Measurements from ENCODE around the gene FOCAD.

FOCAD gene

DNA sequence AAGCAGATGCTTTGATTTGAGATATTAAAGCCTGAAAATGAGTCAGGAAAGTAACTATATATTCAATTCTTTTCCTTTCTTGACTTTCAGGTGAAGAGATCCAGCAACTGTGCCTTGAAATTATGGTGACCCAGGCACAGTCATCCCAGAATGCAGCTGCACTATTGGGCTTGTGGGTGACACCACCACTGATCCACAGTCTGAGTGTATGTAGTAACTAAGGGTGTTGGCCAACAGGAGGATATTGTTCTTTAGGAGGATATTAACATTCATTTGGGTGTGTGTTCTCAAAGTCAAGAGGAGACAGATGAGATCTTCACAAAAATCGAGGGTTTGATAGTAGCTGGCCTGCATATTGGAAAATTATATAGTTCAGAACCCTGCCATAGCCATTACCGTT lies 294.2 kb downstream of the FOCAD start:
- Histone ChIP-seq H3K9ac (no peak overlapping the region), H3K27ac (no peak overlapping the region), H3K4me1 (peaks cover 12% of the 10 kb centered on the region), H3K4me2 (no peak overlapping the region), H3K27me3 (no peaks in the 10 kb centered on the region), H4K20me1 (no peaks in the 10 kb centered on the region), H3K9me3 (no peaks in the 10 kb centered on the region), H3K36me3 (no peaks in the 10 kb centered on the region), H3K4me3 (no peak overlapping the region)
- TF ChIP-seq Cebpa-rat (IDR thresholded peaks at IDR 0.05), result no peak

DNA sequence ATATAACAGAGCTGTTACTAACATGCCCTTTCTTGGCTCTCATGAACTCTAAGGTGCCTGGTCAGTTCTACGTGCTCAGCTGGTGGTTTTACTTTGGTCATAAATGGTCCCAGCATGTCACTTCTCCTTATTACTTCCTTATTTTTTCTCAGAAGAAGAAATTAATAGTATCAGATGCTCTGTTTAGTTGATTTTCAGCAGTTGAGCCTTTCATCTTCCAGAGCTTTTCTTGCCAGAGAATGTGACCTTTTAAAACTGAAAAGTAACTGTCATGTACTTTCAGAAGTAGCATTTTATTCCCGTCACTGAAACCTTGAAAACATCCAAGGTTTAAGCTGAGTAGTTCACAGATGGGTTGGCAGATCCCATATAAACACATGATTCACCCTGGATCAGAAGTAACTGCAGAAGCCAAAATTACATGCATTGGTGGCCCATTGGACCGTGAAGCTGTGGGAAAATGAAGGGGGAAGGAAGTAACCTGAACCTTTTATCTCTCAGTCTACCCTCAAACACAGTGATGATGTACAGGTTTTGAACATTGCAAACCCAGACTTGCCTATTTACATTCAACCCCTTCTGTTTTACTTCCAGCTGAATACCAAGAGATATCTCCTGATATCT lies 296.9 kb downstream of the FOCAD start:
- no peaks in the 10 kb centered on the region for H3K36me3 ChIP-seq
- H3K27ac ChIP-seq, result no peak overlapping the region
- no peak overlapping the region for H3K4me3 ChIP-seq
- peaks cover 12% of the 10 kb centered on the region for H3K4me1 ChIP-seq
- H3K9ac ChIP-seq, result no peak overlapping the region
- TF ChIP-seq Cebpa-rat (IDR thresholded peaks at IDR 0.05), result no peak
- no peaks in the 10 kb centered on the region for H3K27me3 ChIP-seq
- no peaks in the 10 kb centered on the region for H3K9me3 ChIP-seq
- no peaks in the 10 kb centered on the region for H4K20me1 ChIP-seq
- peak overlapping the region; percentile 20 for H3K4me2 ChIP-seq

DNA sequence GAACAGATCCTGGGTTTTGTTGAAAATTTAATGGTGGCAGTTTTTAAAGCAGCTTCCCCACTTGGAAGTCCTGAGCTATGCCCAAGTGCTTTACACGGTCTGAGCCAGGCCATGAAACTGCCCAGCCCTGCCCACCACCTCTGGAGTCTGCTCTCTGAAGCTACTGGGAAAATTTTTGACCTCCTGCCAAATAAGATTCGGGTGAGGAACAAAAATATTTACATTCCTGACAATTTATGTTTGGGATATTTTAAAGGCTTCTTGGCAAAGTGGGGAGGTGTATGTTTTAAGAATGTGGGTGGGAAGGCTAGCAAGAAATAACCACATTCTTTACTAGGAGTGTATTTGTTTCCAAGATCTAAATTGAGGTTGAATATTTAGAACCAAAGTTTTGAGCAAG lies 297.4 kb downstream of the FOCAD start:
- no peak overlapping the region for H3K9ac ChIP-seq
- no peak overlapping the region for H3K27ac ChIP-seq
- H3K9me3 ChIP-seq, result no peaks in the 10 kb centered on the region
- no peaks in the 10 kb centered on the region for H3K27me3 ChIP-seq
- peaks cover 12% of the 10 kb centered on the region for H3K4me1 ChIP-seq
- no peak overlapping the region for H3K4me3 ChIP-seq
- TF ChIP-seq Cebpa-rat (IDR thresholded peaks at IDR 0.05), result no peak
- peak overlapping the region; percentile 20; the same call in 1 of the 2 replicates for H3K4me2 ChIP-seq
- H4K20me1 ChIP-seq, result no peaks in the 10 kb centered on the region
- H3K36me3 ChIP-seq, result no peaks in the 10 kb centered on the region

DNA sequence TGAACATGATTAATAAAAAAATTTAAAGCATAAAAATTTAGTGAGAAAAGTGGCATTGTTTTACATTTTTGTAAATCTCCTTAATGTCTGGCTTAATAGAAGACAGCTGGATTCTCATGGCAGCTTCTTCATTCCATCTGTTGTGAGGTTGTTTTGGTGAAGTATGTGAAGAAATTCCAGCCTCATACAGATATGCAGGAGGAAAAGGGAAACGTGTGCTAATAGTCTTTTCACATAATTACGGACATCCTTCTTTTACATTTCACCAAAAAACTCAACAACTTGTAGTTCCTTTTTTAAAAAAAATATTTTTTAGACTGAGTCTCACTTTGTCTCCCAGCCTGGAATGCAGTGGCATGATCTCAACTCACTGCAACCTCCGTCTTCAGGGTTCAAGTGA lies 300.4 kb downstream of the FOCAD start:
- no peak overlapping the region for H3K4me3 ChIP-seq
- no peak overlapping the region for H3K9ac ChIP-seq
- no peak for TF ChIP-seq Cebpa-rat (IDR thresholded peaks at IDR 0.05)
- H3K9me3 ChIP-seq, result no peaks in the 10 kb centered on the region
- peaks cover 12% of the 10 kb centered on the region for H3K4me1 ChIP-seq
- H3K27me3 ChIP-seq, result no peaks in the 10 kb centered on the region
- H3K27ac ChIP-seq, result no peak overlapping the region
- no peaks in the 10 kb centered on the region for H4K20me1 ChIP-seq
- H3K36me3 ChIP-seq, result no peaks in the 10 kb centered on the region
- no peak overlapping the region for H3K4me2 ChIP-seq

DNA sequence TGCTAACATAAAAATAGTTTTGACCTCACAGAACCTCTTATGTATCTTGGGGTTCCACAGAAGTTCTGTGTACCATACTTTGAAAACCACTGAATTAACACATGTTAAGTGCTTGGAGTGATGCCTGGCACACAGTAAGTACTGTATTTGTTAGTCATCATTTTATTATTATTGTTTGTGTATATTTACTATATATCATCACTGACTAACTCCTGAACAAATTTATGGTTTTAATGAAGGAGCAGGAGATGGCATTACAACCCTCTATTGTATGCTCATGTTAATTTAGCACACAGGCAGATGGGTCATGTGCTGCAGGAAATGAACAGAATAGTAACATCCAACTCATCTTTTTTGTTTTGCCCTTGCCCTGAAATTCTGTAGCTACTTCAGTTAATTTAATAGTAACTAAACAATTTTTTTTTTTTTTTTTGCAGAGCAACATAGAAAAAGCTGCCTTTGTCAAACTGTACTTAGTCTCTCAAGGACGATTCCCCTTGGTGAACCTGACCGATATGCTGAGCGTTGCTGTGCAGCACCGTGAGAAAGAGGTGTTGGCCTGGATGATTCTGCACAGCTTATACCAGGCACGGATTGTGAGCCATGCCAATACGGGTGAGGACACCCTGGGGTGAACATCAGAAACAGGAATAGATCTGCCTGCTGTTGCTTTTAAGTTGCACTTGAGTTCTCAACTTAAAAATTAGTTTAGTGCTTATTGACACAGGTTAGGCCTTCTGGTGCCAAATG lies 302.0 kb downstream of the FOCAD start:
- Histone ChIP-seq H3K4me3 (no peak overlapping the region), H3K27ac (no peak overlapping the region), H3K4me2 (no peak overlapping the region), H4K20me1 (no peaks in the 10 kb centered on the region), H3K9me3 (no peaks in the 10 kb centered on the region), H3K9ac (no peak overlapping the region), H3K27me3 (no peaks in the 10 kb centered on the region), H3K36me3 (peaks cover 10% of the 10 kb centered on the region), H3K4me1 (peaks cover 4% of the 10 kb centered on the region)
- no peak for TF ChIP-seq Cebpa-rat (IDR thresholded peaks at IDR 0.05)

DNA sequence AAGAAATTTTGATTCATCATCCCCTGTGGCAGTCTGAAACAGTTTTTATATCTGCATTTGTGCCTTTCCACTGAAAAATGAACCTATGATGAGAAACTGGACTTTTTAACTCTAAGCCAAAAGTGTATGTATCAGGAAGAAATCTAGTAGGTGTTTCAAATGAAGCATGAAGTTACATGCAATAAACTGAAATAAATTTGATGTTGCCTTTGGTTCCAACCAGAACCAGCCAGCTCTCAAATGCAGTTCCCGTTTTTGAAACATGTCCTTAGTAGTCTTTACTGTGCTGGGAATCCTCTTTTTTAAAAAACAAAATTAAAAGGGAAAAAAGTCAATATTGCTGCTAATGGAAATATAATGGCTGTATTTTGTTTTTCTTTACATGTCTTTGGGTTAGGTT lies 303.5 kb downstream of the FOCAD start:
- Histone ChIP-seq H3K36me3 (peaks cover 10% of the 10 kb centered on the region), H3K4me3 (no peak overlapping the region), H3K9me3 (no peaks in the 10 kb centered on the region), H3K27me3 (no peaks in the 10 kb centered on the region), H3K4me1 (no peaks in the 10 kb centered on the region), H4K20me1 (no peaks in the 10 kb centered on the region), H3K27ac (no peak overlapping the region), H3K4me2 (no peak overlapping the region), H3K9ac (no peak overlapping the region)
- TF ChIP-seq Cebpa-rat (IDR thresholded peaks at IDR 0.05), result no peak

DNA sequence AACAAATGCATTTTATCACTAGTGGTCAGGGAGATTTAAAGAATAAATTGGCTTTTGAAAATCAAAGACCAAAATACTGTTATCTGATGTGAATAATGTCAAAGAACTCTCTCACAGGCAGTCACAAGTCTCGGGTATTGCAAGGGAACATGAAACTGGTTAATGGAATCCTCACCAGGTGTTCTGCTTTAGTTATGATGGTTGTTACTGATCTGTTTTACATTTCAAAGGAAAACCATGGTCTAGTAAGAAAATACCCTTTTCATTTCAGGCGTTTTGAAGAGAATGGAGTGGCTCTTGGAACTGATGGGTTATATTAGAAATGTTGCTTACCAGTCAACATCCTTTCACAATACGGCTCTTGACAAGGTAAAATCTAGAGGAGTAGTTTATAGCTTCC lies 304.0 kb downstream of the FOCAD start:
- TF ChIP-seq Cebpa-rat (IDR thresholded peaks at IDR 0.05), result no peak

DNA sequence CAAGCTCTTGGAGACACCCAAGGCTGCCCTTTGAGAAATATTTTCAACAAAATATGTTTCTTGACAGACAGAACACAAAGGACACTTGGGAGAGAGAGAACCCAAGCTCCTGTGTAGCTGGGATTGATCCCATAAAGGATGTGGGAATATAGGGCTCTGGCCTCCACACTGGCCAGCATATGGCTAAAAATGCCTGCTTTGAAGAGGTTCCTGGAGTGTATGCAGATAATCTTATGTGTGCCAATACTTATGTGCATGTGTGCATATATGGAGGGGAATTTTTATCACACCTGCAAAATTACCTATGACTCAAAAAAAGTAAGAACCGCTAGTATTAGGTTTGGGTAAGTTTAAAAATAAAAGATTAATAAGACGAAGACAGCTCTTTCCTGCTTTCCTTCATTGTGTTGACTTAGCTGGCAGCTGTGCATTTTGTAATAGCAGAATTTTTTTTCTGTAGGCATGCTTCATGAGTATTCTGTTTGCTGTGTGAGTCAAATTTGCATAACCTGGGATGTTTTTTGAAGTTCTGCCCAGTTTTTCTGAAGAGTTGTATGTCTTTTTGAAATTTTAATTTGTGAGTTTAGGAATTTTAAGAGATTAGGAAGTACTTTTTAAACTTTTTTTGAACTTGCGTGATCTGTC lies 304.7 kb downstream of the FOCAD start:
- no peak for TF ChIP-seq Cebpa-rat (IDR thresholded peaks at IDR 0.05)
- Histone ChIP-seq H3K36me3 (peaks cover 14% of the 10 kb centered on the region), H3K4me1 (no peaks in the 10 kb centered on the region), H4K20me1 (no peaks in the 10 kb centered on the region), H3K4me2 (no peak overlapping the region), H3K9me3 (no peaks in the 10 kb centered on the region), H3K27me3 (no peaks in the 10 kb centered on the region), H3K9ac (no peak overlapping the region), H3K27ac (no peak overlapping the region), H3K4me3 (no peak overlapping the region)

More for the DNA sequence above, 304.0 kb downstream of the FOCAD start:
- no peaks in the 10 kb centered on the region for H3K9me3 ChIP-seq
- no peaks in the 10 kb centered on the region for H4K20me1 ChIP-seq
- H3K9ac ChIP-seq, result no peak overlapping the region
- no peaks in the 10 kb centered on the region for H3K27me3 ChIP-seq
- H3K4me3 ChIP-seq, result no peak overlapping the region
- H3K36me3 ChIP-seq, result peaks cover 13% of the 10 kb centered on the region
- no peaks in the 10 kb centered on the region for H3K4me1 ChIP-seq
- H3K27ac ChIP-seq, result no peak overlapping the region
- H3K4me2 ChIP-seq, result no peak overlapping the region

DNA sequence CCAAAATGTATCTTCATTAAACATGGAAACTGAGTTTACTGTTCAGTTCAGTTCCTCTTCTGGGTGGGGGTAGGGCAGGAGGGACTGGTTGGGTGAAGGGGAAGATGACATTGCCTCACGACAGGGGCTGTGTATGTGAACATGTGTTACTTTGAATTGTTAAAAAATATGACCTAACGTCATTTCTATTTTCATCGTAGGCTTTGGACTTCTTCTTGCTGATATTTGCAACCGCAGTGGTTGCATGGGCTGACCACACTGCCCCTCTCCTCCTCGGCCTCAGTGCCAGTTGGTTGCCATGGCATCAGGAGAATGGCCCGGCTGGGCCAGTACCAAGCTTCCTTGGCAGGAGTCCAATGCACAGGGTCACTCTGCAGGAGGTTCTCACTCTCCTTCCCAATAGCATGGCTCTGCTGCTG lies 305.9 kb downstream of the FOCAD start:
- Histone ChIP-seq H3K4me1 (peaks cover 11% of the 10 kb centered on the region), H3K36me3 (peaks cover 14% of the 10 kb centered on the region), H3K9ac (no peak overlapping the region), H3K4me3 (no peak overlapping the region), H3K27ac (no peak overlapping the region), H4K20me1 (no peaks in the 10 kb centered on the region), H3K9me3 (no peaks in the 10 kb centered on the region), H3K27me3 (no peaks in the 10 kb centered on the region), H3K4me2 (no peak overlapping the region)
- TF ChIP-seq Cebpa-rat (IDR thresholded peaks at IDR 0.05), result no peak

DNA sequence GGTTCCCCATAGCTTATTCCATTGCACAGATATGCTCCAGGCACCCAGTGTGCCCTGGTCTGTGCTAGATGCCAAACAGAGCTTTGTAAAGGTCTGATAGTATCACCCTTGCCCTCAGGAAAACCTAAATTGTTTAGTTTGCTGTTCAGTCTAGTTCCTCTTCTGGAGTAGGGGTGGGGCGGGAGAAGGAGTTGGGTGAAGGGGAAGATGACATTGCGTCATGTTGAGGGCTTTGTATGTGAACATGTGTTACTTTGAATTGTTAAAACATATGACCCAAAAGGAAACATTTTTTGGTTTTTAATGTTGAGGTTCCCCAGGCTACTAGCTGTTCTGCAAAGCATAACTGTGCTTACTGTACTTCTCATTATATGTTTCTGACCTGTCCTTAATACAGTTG lies 306.8 kb downstream of the FOCAD start:
- H3K27me3 ChIP-seq, result no peaks in the 10 kb centered on the region
- peaks cover 20% of the 10 kb centered on the region for H3K4me1 ChIP-seq
- no peak overlapping the region for H3K9ac ChIP-seq
- no peak overlapping the region for H3K4me3 ChIP-seq
- H4K20me1 ChIP-seq, result no peaks in the 10 kb centered on the region
- H3K27ac ChIP-seq, result no peak overlapping the region
- TF ChIP-seq Cebpa-rat (IDR thresholded peaks at IDR 0.05), result no peak
- no peak overlapping the region for H3K4me2 ChIP-seq
- peaks cover 14% of the 10 kb centered on the region for H3K36me3 ChIP-seq
- H3K9me3 ChIP-seq, result no peaks in the 10 kb centered on the region
